ENCODE results near the gene POU2F1. TPM values are rescaled to one million over a fixed set of nuclear protein-coding genes. Genes with fewer than 3 reads are reported as not detected.
A peak's percentile ranks its signal among the peaks of the same experiment; 100 is the strongest.

Gene POU2F1
- total and polyA plus RNA-seq, 7 donors: 2.3 to 35.5 (median 15.0) TPM

DNA sequence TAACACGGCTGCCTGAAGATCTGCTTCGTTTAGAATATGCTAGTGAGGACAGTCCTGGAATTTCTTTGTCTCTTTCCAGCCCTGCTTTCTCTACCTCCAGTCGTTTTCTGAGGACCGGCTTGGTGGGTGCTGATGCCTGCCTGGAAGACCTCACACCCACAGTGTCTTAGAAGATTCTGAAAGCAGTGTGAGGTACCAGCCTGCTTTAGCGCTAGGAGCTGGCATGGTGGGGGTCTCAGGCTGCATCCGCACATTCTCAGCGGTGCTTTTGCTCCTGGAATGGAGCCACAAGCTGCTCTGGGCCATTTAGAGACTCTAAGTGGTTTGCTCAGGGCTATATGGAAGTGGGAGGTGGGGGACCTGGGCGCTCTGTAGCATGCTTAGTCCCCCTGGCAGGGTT lies 236.2 kb downstream of the POU2F1 start:
- no peak overlapping the region for H3K27ac ChIP-seq
- WGBS, 2 donors: 87 to 94% methylated on average over 8 of the region's 8 CpGs
- peaks cover 0 to 8% (median 5%) of the 10 kb centered on the region in 4 donors for H3K4me1 ChIP-seq
- no peaks in the 10 kb centered on the region for H3K9me3 ChIP-seq
- intact Hi-C loops (cut with DNase I): loop anchor here (5.0 to 10.0 kb wide), 4 partner anchors 75 to 552 kb away; no protein-coding TSS in a partner anchor
- no peaks in the 10 kb centered on the region for H3K36me3 ChIP-seq
- DNase-seq: peak; percentile 25
- no peaks in the 10 kb centered on the region for H3K27me3 ChIP-seq
- H3K4me3 ChIP-seq: no peak overlapping the region
- TF ChIP-seq, protein P1, sequence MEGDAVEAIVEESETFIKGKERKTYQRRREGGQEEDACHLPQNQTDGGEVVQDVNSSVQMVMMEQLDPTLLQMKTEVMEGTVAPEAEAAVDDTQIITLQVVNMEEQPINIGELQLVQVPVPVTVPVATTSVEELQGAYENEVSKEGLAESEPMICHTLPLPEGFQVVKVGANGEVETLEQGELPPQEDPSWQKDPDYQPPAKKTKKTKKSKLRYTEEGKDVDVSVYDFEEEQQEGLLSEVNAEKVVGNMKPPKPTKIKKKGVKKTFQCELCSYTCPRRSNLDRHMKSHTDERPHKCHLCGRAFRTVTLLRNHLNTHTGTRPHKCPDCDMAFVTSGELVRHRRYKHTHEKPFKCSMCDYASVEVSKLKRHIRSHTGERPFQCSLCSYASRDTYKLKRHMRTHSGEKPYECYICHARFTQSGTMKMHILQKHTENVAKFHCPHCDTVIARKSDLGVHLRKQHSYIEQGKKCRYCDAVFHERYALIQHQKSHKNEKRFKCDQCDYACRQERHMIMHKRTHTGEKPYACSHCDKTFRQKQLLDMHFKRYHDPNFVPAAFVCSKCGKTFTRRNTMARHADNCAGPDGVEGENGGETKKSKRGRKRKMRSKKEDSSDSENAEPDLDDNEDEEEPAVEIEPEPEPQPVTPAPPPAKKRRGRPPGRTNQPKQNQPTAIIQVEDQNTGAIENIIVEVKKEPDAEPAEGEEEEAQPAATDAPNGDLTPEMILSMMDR (IDR thresholded peaks at IDR 0.05): no peak
- TF ChIP-seq POLR2AphosphoS5 (IDR thresholded peaks at IDR 0.05) (no peak), POLR2A (IDR thresholded peaks at IDR 0.05) (no peak), EP300 (IDR thresholded peaks at IDR 0.05) (no peak)

DNA sequence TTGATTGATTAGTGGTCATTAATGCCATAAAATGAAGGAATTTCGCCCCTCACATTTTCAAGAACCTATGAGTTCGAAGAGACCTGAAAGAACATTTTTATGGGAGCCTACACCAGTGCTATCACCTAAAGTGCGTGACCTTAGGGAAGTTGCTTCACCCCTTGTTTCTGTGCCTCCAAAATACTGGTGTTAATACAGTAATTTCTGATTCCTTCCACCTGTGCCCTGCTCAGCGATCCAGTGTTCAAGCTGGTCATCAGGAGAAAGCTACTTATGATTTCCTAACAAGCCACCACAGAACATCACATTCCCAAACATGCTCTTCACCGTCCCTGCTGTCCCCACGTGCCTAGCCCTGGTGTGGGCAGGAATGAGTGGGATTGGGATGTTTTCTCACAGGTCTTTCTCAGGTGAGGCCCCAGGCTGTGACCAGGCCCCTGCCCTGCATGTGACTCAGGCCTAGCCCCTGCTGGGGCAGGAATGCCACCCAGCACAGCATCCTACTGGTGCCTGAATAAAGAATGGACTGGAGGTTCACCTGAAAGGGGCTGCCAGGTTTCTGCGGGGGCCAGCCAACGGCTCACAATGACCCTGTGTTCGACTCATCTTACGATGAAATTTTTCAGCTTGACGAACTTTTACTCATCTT lies 237.4 kb downstream of the POU2F1 start:
- peak; percentile 34 for DNase-seq
- whole genome bisulfite sequencing, 2 donors: 81 to 85% methylated on average over 11 of the region's 11 CpGs
- TF ChIP-seq POLR2A (IDR thresholded peaks at IDR 0.05) (no peak), POLR2AphosphoS5 (IDR thresholded peaks at IDR 0.05) (no peak), EP300 (IDR thresholded peaks at IDR 0.05) (no peak)
- TF ChIP-seq, protein P1 (IDR thresholded peaks at IDR 0.05): no peak
- no peaks in the 10 kb centered on the region for H3K9me3 ChIP-seq
- H3K27me3 ChIP-seq: no peaks in the 10 kb centered on the region
- H3K4me1 ChIP-seq: peaks cover 0 to 8% (median 5%) of the 10 kb centered on the region in 4 donors
- no peak overlapping the region for H3K4me3 ChIP-seq
- no peaks in the 10 kb centered on the region for H3K36me3 ChIP-seq
- H3K27ac ChIP-seq: no peak overlapping the region
- intact Hi-C loops (cut with DNase I): loop anchor here (5.0 to 10.0 kb wide), 4 partner anchors 74 to 553 kb away; no protein-coding TSS in a partner anchor

DNA sequence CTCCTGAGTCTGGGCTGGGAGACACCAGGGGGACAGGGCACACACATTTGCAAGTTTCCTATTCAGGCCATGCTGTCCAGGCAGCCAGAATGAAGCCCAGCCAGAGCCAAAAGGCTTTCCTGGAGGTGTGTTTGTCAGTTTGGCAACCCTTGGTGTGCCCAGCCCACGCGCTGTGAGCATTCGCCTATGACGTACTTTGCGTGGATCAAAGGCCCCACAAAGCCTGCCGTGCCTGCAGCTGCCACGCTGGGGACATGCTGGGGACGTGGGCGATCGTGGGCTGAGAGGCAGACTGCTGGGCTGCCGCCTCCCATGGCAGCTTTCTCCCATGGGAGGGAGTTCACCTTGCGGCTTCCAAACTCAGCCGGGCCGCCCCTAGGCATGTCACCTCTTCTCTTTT lies 240.2 kb downstream of the POU2F1 start:
- peak; percentile 42 for DNase-seq
- intact Hi-C loops (cut with DNase I): no loop called here
- 83 to 94% methylated on average over 14 of the region's 14 CpGs for WGBS, 2 donors
- H3K27me3 ChIP-seq: no peaks in the 10 kb centered on the region
- H3K27ac ChIP-seq: no peak overlapping the region
- H3K36me3 ChIP-seq: no peaks in the 10 kb centered on the region
- H3K4me1 ChIP-seq: peaks cover 0 to 4% (median 2%) of the 10 kb centered on the region in 4 donors
- TF ChIP-seq, protein P1 (IDR thresholded peaks at IDR 0.05): no peak
- TF ChIP-seq EP300 (IDR thresholded peaks at IDR 0.05) (no peak), POLR2A (IDR thresholded peaks at IDR 0.05) (no peak), POLR2AphosphoS5 (IDR thresholded peaks at IDR 0.05) (no peak)
- no peak overlapping the region for H3K4me3 ChIP-seq
- H3K9me3 ChIP-seq: no peaks in the 10 kb centered on the region

DNA sequence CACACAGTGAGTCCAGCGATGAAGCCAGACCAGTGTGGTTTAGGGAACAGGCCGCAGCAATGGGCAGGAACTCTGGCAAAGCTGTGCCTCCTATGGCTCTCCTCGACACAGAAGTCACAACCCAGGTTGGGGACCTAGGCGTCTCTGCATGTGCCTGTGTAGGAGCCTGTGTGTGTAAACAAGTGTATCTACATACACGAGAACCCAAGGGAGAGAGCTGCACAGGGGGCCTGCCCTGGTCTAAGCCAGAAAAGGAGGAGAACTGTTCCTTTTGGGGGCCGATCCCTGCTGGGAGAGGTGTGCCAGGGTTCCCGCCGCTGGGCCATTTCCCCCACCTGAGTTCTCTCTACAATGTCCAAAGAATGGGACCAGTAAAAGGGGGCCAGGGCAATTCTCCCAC lies 241.7 kb downstream of the POU2F1 start:
- Histone ChIP-seq H3K27ac (no peak overlapping the region), H3K4me3 (no peak overlapping the region), H3K27me3 (no peaks in the 10 kb centered on the region), H3K36me3 (no peaks in the 10 kb centered on the region), H3K4me1 (peaks cover 0 to 3% (median 0%) of the 10 kb centered on the region in 4 donors), H3K9me3 (no peaks in the 10 kb centered on the region)
- 85 to 94% methylated on average over 8 of the region's 8 CpGs for WGBS, 2 donors
- no peak for TF ChIP-seq POLR2AphosphoS5 (IDR thresholded peaks at IDR 0.05)
- TF ChIP-seq POLR2A (IDR thresholded peaks at IDR 0.05): no peak
- TF ChIP-seq, protein P1 (IDR thresholded peaks at IDR 0.05): no peak
- no peak for TF ChIP-seq EP300 (IDR thresholded peaks at IDR 0.05)
- intact Hi-C loops (cut with DNase I): no loop called here
- DNase-seq: peak; percentile 38

Data from sigmoid colon (tissue), 7 donors.